HG03103 (cell line): Measurements from ENCODE around the gene DENND5A.

Source experiments
- ATAC-seq: cut with Tn5 transposase; IDR thresholded peaks from one replicate; pipeline ENCODE4 v1.9.1; 2021; ENCODE audit warnings: low read depth; ENCODE audit not compliant: unreplicated experiment

Gene DENND5A

GRCh38 chr11:9265211-9266131 lies at the start of gene DENND5A:
DENND5A (minus strand) TSS chr11:9265350; CDS start chr11:9265069, 281 bp downstream.
- ATAC-seq = no peak

- ATAC-seq = peak; percentile 96
Observed at GRCh38 chr11:9314291-9315077, 49.3 kb upstream of the DENND5A start, which contains the start of gene TMEM41B. TMEM41B (minus strand) TSS chr11:9314593; CDS start chr11:9314441, 152 bp downstream.

- ATAC-seq = no peak
Observed at GRCh38 chr11:9313648-9314290, 48.6 kb upstream of the DENND5A start.

- ATAC-seq = no peak
Observed at GRCh38 chr11:9310485-9311090, 45.4 kb upstream of the DENND5A start.

- no peak for ATAC-seq
Observed at GRCh38 chr11:9304178-9304577, 39.0 kb upstream of the DENND5A start.

GRCh38 chr11:9302448-9302847 lies 37.3 kb upstream of the DENND5A start:
- ATAC-seq = no peak

GRCh38 chr11:9301720-9302119 lies 36.6 kb upstream of the DENND5A start:
- ATAC-seq = no peak

GRCh38 chr11:9293646-9294045 lies 28.5 kb upstream of the DENND5A start:
- no peak for ATAC-seq

- no peak for ATAC-seq
Observed at GRCh38 chr11:9285850-9286587, 20.9 kb upstream of the DENND5A start.

GRCh38 chr11:9280655-9281301 lies 15.6 kb upstream of the DENND5A start:
- ATAC-seq = peak; percentile 96

- no peak for ATAC-seq
Observed at GRCh38 chr11:9277176-9277575, 12.0 kb upstream of the DENND5A start.

GRCh38 chr11:9276571-9276970 lies 11.4 kb upstream of the DENND5A start:
- ATAC-seq = no peak

GRCh38 chr11:9274499-9275258 lies 9.5 kb upstream of the DENND5A start:
- no peak for ATAC-seq

- no peak for ATAC-seq
Observed at GRCh38 chr11:9273376-9274336, 8.5 kb upstream of the DENND5A start.

GRCh38 chr11:9269492-9270013 lies 4.4 kb upstream of the DENND5A start:
- no peak for ATAC-seq

GRCh38 chr11:9267680-9268079 lies 2.5 kb upstream of the DENND5A start:
- no peak for ATAC-seq

GRCh38 chr11:9266926-9267325 lies 1.8 kb upstream of the DENND5A start:
- ATAC-seq = no peak
